ENCODE results near the gene ESR1.
A peak's percentile ranks its signal among the peaks of the same experiment; 100 is the strongest.
"Not testable (repeated sequence)": the region's sequence is repeated elsewhere in the genome, so short reads cannot be mapped to it uniquely, and the experiment has no call there.

Gene ESR1

DNA sequence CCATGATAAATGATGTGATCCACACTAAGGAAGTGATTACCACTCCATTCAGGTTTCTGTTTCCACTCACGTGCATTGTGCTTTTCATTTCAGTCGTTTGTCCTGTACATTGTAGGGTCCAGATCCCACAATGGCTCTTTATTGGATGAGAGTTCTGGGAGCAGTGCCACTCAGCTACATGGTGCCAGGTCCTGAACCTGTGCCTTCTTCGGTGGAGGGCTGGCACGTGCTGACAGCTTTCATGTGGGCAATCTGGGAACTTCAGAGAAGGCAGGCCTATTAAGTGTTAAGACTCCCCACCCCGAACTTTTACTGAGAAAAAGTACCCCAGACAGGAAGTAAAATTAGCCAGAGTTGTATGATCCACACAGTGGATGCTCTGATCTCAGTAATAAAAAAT, 255.0 kb downstream of the ESR1 start:
- DNase-seq, result peak; percentile 42

- DNase-seq, result no peak
Measured at GRCh38 chr6:152063170-152063921, 255.9 kb downstream of the ESR1 start.

GRCh38 chr6:152068622-152069261, 261.3 kb downstream of the ESR1 start:
- no peak for DNase-seq

DNA sequence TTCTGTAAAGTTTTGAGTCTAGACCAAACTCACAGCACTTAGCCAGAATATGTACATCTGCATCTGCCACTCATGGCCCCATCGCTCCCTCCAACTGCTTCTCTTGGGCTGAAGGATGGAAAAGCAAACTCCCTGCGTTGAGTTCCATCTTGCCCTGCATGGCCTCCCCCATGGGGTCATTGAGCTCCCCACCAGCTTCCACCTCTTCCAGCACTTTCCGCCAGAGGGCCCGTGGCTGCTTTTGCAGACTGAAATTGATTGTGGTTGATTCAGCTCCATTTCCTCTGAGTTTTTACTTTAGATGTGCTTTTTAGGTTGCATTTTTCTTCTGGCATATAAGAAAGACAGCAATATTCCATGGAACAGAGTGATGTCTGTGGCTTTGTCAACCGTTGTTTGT, 263.1 kb downstream of the ESR1 start:
- no peak for DNase-seq

GRCh38 chr6:152071318-152071717, 263.8 kb downstream of the ESR1 start:
- no peak for DNase-seq

- no peak for DNase-seq
Measured at GRCh38 chr6:152071843-152072242, 264.4 kb downstream of the ESR1 start.

DNA sequence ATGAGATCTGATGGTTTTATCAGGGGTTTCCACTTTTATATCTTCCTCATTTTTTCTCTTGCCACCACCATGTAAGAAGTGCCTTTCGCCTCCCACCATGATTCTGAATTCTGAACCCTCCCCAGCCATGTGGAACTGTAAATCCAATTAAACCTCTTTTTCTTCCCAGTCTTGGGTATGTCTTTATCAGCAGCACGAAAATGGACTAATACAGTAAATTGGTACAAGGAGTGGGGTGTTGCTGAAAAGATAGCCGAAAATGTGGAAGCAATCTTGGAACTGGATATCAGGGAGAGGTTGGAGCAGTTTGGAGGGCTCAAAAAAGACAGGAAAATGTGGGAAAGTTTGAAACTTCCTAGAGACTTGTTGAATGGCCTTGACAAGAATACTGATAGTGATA, 268.8 kb downstream of the ESR1 start:
- DNase-seq, result not testable (repeated sequence)

GRCh38 chr6:152078001-152078400, 270.5 kb downstream of the ESR1 start:
- peak; percentile 58 for DNase-seq

DNA sequence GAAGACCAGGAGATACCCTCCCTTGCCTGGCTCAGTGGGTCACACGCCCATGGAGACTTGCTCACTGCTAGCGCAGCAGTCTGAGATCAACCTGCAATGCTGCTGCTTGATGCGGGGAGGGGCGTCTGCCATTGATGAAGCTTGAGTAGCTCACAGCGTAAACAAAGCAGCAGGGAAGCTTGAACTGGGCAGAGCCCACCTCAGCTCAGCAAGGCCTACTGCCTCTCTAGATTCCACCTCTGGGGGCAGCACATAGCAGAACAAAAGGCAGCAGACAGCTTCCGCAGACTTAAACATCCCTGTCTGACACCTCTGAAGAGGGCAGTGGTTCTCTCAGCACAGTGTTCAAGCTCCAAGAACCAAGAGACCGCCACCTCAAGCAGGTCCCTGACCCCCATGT, 271.3 kb downstream of the ESR1 start:
- DNase-seq, result no peak

DNA sequence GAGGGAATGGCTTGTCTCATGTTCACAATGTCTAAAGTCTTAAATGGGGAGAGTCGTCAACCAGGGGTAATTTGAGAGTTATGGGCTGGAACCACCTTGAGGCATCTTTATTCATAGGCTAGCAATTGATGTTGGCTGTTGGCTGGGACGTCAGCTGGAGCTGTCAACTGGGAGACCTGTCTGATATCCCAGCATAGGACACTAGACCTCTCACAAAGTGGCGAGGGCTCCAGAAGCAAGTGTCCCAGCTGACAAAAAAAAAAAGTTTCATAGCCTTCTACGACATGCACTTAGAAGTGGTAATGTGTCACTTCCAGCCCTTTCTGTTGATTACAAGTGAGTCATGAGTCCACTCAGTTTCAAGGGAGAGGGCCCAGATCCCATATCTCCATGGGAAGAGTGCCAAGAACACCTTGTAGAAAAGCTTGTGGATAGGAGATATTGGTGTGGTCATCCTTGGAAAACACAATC, 278.0 kb downstream of the ESR1 start:
- DNase-seq, result no peak

GRCh38 chr6:152086223-152086873, 278.9 kb downstream of the ESR1 start:
- DNase-seq, result no peak

DNA sequence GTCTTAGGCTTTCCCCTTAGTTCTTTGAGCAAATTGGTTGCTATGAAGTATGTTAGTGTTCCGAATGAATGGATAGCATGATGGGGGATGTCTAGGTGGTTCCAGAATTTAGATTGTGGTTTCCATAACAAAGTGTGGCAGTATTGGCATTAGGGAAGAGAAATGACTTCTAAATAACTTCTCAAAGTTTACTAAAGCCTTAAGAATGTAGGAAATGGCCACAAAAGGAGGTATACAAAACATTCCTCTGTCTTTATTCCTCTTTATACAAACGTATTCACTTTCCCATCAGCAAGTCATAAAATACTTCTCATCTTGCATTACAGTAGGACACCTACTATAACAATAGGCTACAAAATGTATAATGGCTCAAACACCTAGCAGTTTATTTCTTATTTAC, 279.6 kb downstream of the ESR1 start:
- no peak for DNase-seq

DNA sequence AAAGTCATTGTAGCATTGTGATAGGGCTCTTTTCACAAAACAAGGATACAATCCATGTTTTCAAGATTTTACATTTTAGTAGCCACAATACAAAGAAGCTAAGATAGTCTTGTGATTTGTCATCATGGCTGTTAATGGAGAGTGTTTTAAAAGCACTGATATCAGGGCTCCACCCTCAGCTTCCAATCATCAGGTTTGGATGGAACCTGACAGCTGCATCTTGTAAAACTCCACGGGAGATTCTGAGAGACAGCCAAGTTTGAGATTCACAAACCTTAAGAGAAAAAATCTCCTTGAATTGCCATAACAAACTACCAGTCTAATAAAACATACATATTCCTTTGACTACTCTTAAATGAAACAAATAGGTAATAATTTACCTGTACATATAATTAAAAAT, 280.2 kb downstream of the ESR1 start:
- no peak for DNase-seq

DNA sequence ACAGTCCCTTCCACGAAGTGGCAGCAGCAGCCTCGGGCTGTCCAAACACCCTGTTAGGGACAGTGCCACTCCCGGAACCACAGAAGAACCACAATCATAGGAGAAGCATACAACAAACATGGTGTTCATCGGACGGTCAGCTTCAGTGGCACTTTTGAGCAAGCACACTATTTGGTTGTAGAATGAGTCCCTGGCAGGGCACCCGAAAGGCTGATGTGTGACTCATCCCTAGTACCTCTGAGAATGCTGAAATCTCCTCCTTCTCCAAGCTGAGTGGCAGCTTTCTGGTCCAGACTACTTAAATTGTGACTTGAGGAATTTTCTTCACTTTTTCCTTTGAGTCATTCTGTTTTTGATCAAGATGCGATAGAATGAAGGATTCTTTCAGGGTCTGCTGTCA, 282.5 kb downstream of the ESR1 start:
- no peak for DNase-seq

GRCh38 chr6:152091201-152091600, 283.7 kb downstream of the ESR1 start:
- no peak for DNase-seq

- DNase-seq, result no peak
Measured at GRCh38 chr6:152091851-152092341, 284.4 kb downstream of the ESR1 start.

- no peak for DNase-seq
Measured at GRCh38 chr6:152093711-152094110, 286.2 kb downstream of the ESR1 start.

DNA sequence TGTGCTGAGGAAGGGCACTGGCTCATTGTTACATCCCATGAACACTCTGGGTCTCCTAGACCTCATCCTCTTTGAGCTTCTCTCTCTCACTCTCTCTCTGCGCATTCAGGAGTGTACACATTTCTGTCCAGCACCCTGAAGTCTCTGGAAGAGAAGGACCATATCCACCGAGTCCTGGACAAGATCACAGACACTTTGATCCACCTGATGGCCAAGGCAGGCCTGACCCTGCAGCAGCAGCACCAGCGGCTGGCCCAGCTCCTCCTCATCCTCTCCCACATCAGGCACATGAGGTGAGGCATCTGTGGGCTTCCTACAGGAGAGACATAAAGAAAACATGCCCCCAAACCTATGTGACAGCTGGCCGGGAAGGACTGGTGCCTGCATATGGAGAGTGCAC, 286.8 kb downstream of the ESR1 start:
- DNase-seq, result no peak

GRCh38 chr6:152094992-152095592, 287.6 kb downstream of the ESR1 start:
- DNase-seq, result peak; percentile 97

- no peak for DNase-seq
Measured at GRCh38 chr6:152096863-152097496, 289.5 kb downstream of the ESR1 start.

GRCh38 chr6:152098683-152099082, 291.2 kb downstream of the ESR1 start:
- no peak for DNase-seq

GRCh38 chr6:152099446-152100182, 292.1 kb downstream of the ESR1 start:
- DNase-seq, result no peak
